A673 (cell line): ENCODE results near the gene NPTX1. TPM values are rescaled to one million over a fixed set of nuclear protein-coding genes. Genes with fewer than 3 reads are reported as not detected.

Experiments
- BruUV-seq: library from RNA; stranded (reverse); fragments of 400-500 nt; replicated peaks from 2 replicates; lab custom pipeline; 2021; lab: Mats Ljungman, UMichigan
- CTCF ChIA-PET: fragments of 300-600 bp; sonication (Branson Sonifier 250); formaldehyde crosslinking; loops from one replicate; lab custom pipeline; 2022; ENCODE audit warnings: antibody characterized with exemption; lab: Charles Lee
- POLR2A ChIA-PET: fragments of 300-600 bp; sonication (Branson Sonifier 250); formaldehyde crosslinking; loops from one replicate; lab custom pipeline; 2022; ENCODE audit warnings: antibody characterized with exemption; ENCODE audit not compliant: low non-redundant PET; lab: Charles Lee
- DNase-seq: peaks from one replicate; pipeline ENCODE4 v3.0.0-alpha.2; 2015; ENCODE audit warnings: low spot score
- H3K27ac ChIP-seq: fragments of 200-600 bp; sonication (generic); 2 replicates; pipeline ENCODE4 v1.5.1; 2016; ENCODE audit warnings: mixed run types, low read depth, mild to moderate bottlenecking, mixed read lengths, antibody characterized with exemption, low read length; ENCODE audit not compliant: poor library complexity, severe bottlenecking
- H3K27me3 ChIP-seq: fragments of 200-600 bp; sonication (generic); replicated peaks from 2 replicates; pipeline ENCODE4 v1.6.1; 2017; ENCODE audit warnings: mixed run types, low read depth, mild to moderate bottlenecking, mixed read lengths, antibody characterized with exemption, low read length; ENCODE audit not compliant: insufficient read depth, poor library complexity
- H3K36me3 ChIP-seq: fragments of 200-600 bp; sonication (generic); 2 replicates; pipeline ENCODE4 v1.6.1; 2016; ENCODE audit warnings: mixed run types, mild to moderate bottlenecking, mixed read lengths, antibody characterized with exemption, low read length; ENCODE audit not compliant: insufficient read depth, poor library complexity, severe bottlenecking
- H3K4me1 ChIP-seq: fragments of 200-600 bp; sonication (generic); 2 replicates; pipeline ENCODE4 v1.6.1; 2017; ENCODE audit warnings: mixed run types, mild to moderate bottlenecking, mixed read lengths, antibody characterized with exemption, low read length; ENCODE audit not compliant: insufficient read depth, poor library complexity, severe bottlenecking
- H3K4me3 ChIP-seq: fragments of 200-600 bp; sonication (generic); 2 replicates; pipeline ENCODE4 v1.5.1; 2016; ENCODE audit warnings: low read depth, mixed run types, mild to moderate bottlenecking, mixed read lengths, low read length; ENCODE audit not compliant: poor library complexity, severe bottlenecking
- H3K9me3 ChIP-seq: fragments of 200-600 bp; sonication (generic); 2 replicates; pipeline ENCODE4 v1.6.1; 2016; ENCODE audit warnings: mixed run types, low read depth, mild to moderate bottlenecking, mixed read lengths, antibody characterized with exemption, low read length; ENCODE audit not compliant: poor library complexity, severe bottlenecking
- CTCF ChIP-seq: fragments of 300-800, 200-600 bp; sonication (generic); conservative IDR thresholded peaks from 2 replicates; pipeline ENCODE4 v1.5.1; 2017; ENCODE audit warnings: low read depth, mild to moderate bottlenecking, antibody characterized with exemption, low read length, moderate library complexity, mixed read lengths
- EZH2 ChIP-seq: fragments of 200-600 bp; sonication (generic); IDR thresholded peaks from 2 replicates; pipeline ENCODE4 v1.6.1; 2017; ENCODE audit warnings: borderline replicate concordance, low read depth, mild to moderate bottlenecking, mixed read lengths, antibody characterized with exemption, low read length; ENCODE audit not compliant: poor library complexity, severe bottlenecking
- intact Hi-C: fragments of 100-400 bp; cut with micrococcal nuclease; formaldehyde crosslinking; loops from one replicate; pipeline ENCODE4 v1.10.0; 2022; ENCODE audit not compliant: unreplicated experiment
- total RNA-seq: library from RNA; stranded (reverse); gene quantifications from 2 replicates; pipeline ENCODE4 v1.2.3, GENCODE V29; 2021

NPTX1 gene
- total RNA-seq, 1 experiment from 2014 or later, result 0.43 TPM

GRCh38 chr17:80457236-80457856, 19.1 kb downstream of the NPTX1 start:
- Histone ChIP-seq H3K36me3 (no peaks in the 10 kb centered on the region), H3K9me3 (no peaks in the 10 kb centered on the region), H3K27me3 (no peaks in the 10 kb centered on the region), H3K27ac (no peak overlapping the region), H3K4me1 (peaks cover 3% of the 10 kb centered on the region), H3K4me3 (no peak overlapping the region)
- ChIA-PET POLR2A (no interaction called here), CTCF (no interaction called here)
- no TSS peak for BruUV-seq
- DNase-seq, result no peak
- no peak for TF ChIP-seq EZH2
- no peak for TF ChIP-seq CTCF
- intact Hi-C loops, result no loop called here

- Histone ChIP-seq H3K27me3 (no peaks in the 10 kb centered on the region), H3K4me1 (peaks cover 3% of the 10 kb centered on the region), H3K4me3 (no peak overlapping the region), H3K9me3 (no peaks in the 10 kb centered on the region), H3K36me3 (no peaks in the 10 kb centered on the region), H3K27ac (no peak overlapping the region)
- BruUV-seq, result no TSS peak
- intact Hi-C loops, result no loop called here
- ChIA-PET CTCF (no interaction called here), POLR2A (no interaction called here)
- TF ChIP-seq EZH2 (no peak), CTCF (no peak)
- no peak for DNase-seq
Observed at GRCh38 chr17:80456465-80457235, 19.8 kb downstream of the NPTX1 start.

GRCh38 chr17:80455784-80456183, 20.6 kb downstream of the NPTX1 start:
- Histone ChIP-seq H3K27ac (no peak overlapping the region), H3K4me3 (peak overlapping the region; percentile 87), H3K4me1 (peaks cover 3% of the 10 kb centered on the region), H3K9me3 (no peaks in the 10 kb centered on the region), H3K36me3 (no peaks in the 10 kb centered on the region), H3K27me3 (no peaks in the 10 kb centered on the region)
- TF ChIP-seq CTCF (no peak), EZH2 (no peak)
- intact Hi-C loops, result no loop called here
- ChIA-PET CTCF (no interaction called here), POLR2A (interaction anchor here (0.7 kb wide), 1 partner anchor 1055 kb away, joined by 13 read pairs; no protein-coding TSS in a partner anchor)
- DNase-seq, result no peak
- BruUV-seq, result no TSS peak
